ENCODE measurements around the gene ALS2. TPM values are rescaled to one million over a fixed set of nuclear protein-coding genes. Genes with fewer than 3 reads are reported as not detected.
A peak's percentile ranks its signal among the peaks of the same experiment; 100 is the strongest.

Gene ALS2
- total RNA-seq, 1 experiment from 2014 or later, result 28.4 TPM

DNA sequence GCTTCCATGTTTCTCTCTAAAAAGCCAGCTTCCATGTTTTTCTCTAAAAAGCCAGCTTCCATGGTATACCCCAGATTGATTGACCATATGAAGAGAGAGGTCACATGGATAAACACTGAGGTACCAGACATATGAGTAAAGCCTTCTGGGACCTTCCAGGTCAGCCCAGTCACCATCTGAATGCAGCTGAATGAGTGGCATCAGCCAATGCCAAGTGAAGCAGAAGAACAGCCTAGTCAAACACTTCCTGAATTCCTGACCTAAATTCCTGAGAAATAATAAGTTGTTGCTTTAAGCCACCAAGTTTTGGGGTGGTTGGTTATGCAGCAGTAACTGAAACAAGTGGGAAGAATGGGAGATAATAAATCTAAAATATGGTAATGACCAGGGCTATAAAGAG is 5.7 kb upstream of the ALS2 start:
- no peaks in the 10 kb centered on the region for H3K9me3 Mint-ChIP-seq
- TF ChIP-seq, protein P1, sequence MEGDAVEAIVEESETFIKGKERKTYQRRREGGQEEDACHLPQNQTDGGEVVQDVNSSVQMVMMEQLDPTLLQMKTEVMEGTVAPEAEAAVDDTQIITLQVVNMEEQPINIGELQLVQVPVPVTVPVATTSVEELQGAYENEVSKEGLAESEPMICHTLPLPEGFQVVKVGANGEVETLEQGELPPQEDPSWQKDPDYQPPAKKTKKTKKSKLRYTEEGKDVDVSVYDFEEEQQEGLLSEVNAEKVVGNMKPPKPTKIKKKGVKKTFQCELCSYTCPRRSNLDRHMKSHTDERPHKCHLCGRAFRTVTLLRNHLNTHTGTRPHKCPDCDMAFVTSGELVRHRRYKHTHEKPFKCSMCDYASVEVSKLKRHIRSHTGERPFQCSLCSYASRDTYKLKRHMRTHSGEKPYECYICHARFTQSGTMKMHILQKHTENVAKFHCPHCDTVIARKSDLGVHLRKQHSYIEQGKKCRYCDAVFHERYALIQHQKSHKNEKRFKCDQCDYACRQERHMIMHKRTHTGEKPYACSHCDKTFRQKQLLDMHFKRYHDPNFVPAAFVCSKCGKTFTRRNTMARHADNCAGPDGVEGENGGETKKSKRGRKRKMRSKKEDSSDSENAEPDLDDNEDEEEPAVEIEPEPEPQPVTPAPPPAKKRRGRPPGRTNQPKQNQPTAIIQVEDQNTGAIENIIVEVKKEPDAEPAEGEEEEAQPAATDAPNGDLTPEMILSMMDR (conservative IDR thresholded peaks at IDR 0.05), result no peak
- H2AK5ac ChIP-seq (ENCODE audit: insufficient read length, low read length), result no peak overlapping the region

More for the DNA sequence above, 5.7 kb upstream of the ALS2 start:
- H4K5ac ChIP-seq (ENCODE audit: insufficient read length, low read depth, low read length), result no peak overlapping the region
- no peak overlapping the region for H4K91ac ChIP-seq (ENCODE audit: insufficient read length, low read depth, low read length)
- no peak overlapping the region for H3K4ac ChIP-seq (ENCODE audit: low read depth, low read length)
- no peak overlapping the region for H2BK120ac ChIP-seq (ENCODE audit: low read depth, low read length, poor library complexity, severe bottlenecking)
- H3K27ac Mint-ChIP-seq, result 0 out of 7 replicates have a peak overlapping the region, but pooled peaks of 1 of the 3 experiments have one; percentile 5
- no peak overlapping the region for H3K56ac ChIP-seq (ENCODE audit: insufficient read length, low read depth, low read length)
- H3K27ac ChIP-seq (ENCODE audit: insufficient read length, low read depth, low read length), result no peak overlapping the region
- DNase-seq, result no peak
- H2BK20ac ChIP-seq (ENCODE audit: low read depth, low read length, poor library complexity, severe bottlenecking), result no peak overlapping the region
- no peaks in the 10 kb centered on the region for H3K79me1 ChIP-seq (ENCODE audit: insufficient read depth, low read depth, low read length, poor library complexity, severe bottlenecking)
- no peak overlapping the region for H3K18ac ChIP-seq (ENCODE audit: insufficient read length, low read depth, low read length)
- no peak overlapping the region for H2BK5ac ChIP-seq (ENCODE audit: insufficient read length, low read length)
- H3K23ac ChIP-seq (ENCODE audit: insufficient read length, low read depth, low read length), result no peak overlapping the region
- no peak overlapping the region for H4K8ac ChIP-seq (replicated peaks; ENCODE audit: insufficient read length, low read depth, low read length)
- H3K23me2 ChIP-seq (ENCODE audit: insufficient read length, low read depth, low read length, poor library complexity, severe bottlenecking), result peaks cover 4% of the 10 kb centered on the region
- no peak overlapping the region for H3K4me2 ChIP-seq (ENCODE audit: insufficient read depth, insufficient read length, low read length)
- H3K27me3 ChIP-seq (ENCODE audit: insufficient read depth, low read length), result no peaks in the 10 kb centered on the region
- peaks cover 2% of the 10 kb centered on the region; the same call in 1 of the 2 replicates for H3K4me1 ChIP-seq (ENCODE audit: insufficient read depth, low read length)
- peaks cover 5 to 6% of the 10 kb centered on the region in 2 experiments; a peak in 3 of 4 replicates for H3K4me1 Mint-ChIP-seq
- no peak overlapping the region for H2BK15ac ChIP-seq (ENCODE audit: low read depth, low read length)
- no peak overlapping the region for H2BK12ac ChIP-seq (ENCODE audit: insufficient read length, low read depth, low read length)
- H2AFZ ChIP-seq (ENCODE audit: low read length), result no peak overlapping the region
- H3K79me2 ChIP-seq (ENCODE audit: insufficient read depth, low read length), result no peaks in the 10 kb centered on the region
- H3T11ph ChIP-seq (ENCODE audit: low read length), result no peak overlapping the region
- H3K9me3 ChIP-seq (ENCODE audit: control insufficient read depth, low read depth, low read length), result no peaks in the 10 kb centered on the region
- H3K9ac ChIP-seq (ENCODE audit: extremely low read depth, insufficient read length, low read length), result no peak overlapping the region
- H3K14ac ChIP-seq (ENCODE audit: insufficient read depth, low read length), result no peak overlapping the region
- H3K36me3 Mint-ChIP-seq (ENCODE audit: insufficient read depth in 1 of 3, low read depth in 3 of 3), result no peaks in the 10 kb centered on the region
- H3K4me3 Mint-ChIP-seq, result no peak overlapping the region
- no peaks in the 10 kb centered on the region for H4K20me1 ChIP-seq (ENCODE audit: control insufficient read depth, insufficient read depth, insufficient read length)
- peaks cover 8% of the 10 kb centered on the region; the same call in 1 of the 2 replicates for H3K27me3 Mint-ChIP-seq (ENCODE audit: low read depth)
